SK-N-MC (cell line): ENCODE data around the gene AFTPH.

Experiments used
- EZH2 ChIP-seq: fragments of 200-600 bp; sonication (generic); IDR thresholded peaks from one replicate; pipeline ENCODE4 v1.6.1; 2017; ENCODE audit warnings: antibody characterized with exemption
- POLR2AphosphoS5 ChIP-seq: IDR thresholded peaks from 2 replicates; pipeline ENCODE4 v1.6.1; 2012; ENCODE audit warnings: mild to moderate bottlenecking, low read depth, low read length, borderline replicate concordance

GRCh38 chr2:64586883-64587481 is 62.9 kb downstream of the AFTPH start:
- TF ChIP-seq POLR2AphosphoS5: no peak
- no peak for TF ChIP-seq EZH2
